Activated CD4-positive, alpha-beta memory T cell treated with anti-CD3 and anti-CD28 coated beads for 36 hours (primary cell): Measurements from ENCODE around the gene ALDH3B2. TPM values are rescaled to one million over a fixed set of nuclear protein-coding genes. Genes with fewer than 3 reads are reported as not detected.
"Not testable (repeated sequence)": the region's sequence is repeated elsewhere in the genome, so short reads cannot be mapped to it uniquely, and the experiment has no call there.

Experiments
- CTCF ChIA-PET: fragments of 350-600 bp; sonication (Branson Sonifier 250); formaldehyde crosslinking; loops from one replicate; lab custom pipeline; 2021; ENCODE audit warnings: antibody characterized with exemption, inconsistent platforms; lab: Charles Lee
- POLR2A ChIA-PET: fragments of 350-600 bp; sonication (Branson Sonifier 250); formaldehyde crosslinking; loops from one replicate; lab custom pipeline; 2021; ENCODE audit warnings: antibody characterized with exemption; lab: Charles Lee
- DNase-seq: peaks from one replicate; pipeline ENCODE4 v3.0.0-alpha.2; 2020
- H3K27ac Mint-ChIP-seq: one replicate; pipeline ENCODE4 v1.8.0; 2021; ENCODE audit warnings: mixed read lengths
- H3K27me3 Mint-ChIP-seq: one replicate; pipeline ENCODE4 v1.8.0; 2021; ENCODE audit warnings: mixed read lengths
- H3K36me3 Mint-ChIP-seq: one replicate; pipeline ENCODE4 v1.8.0; 2021; ENCODE audit warnings: mixed read lengths
- H3K4me1 Mint-ChIP-seq: one replicate; pipeline ENCODE4 v1.8.0; 2021; ENCODE audit warnings: low read depth, mixed read lengths
- H3K4me3 Mint-ChIP-seq: one replicate; pipeline ENCODE4 v1.8.0; 2021; ENCODE audit warnings: mild to moderate bottlenecking, mixed read lengths
- H3K9me3 Mint-ChIP-seq: one replicate; pipeline ENCODE4 v1.8.0; 2021; ENCODE audit warnings: mixed read lengths
- intact Hi-C: fragments of 100-400 bp; cut with micrococcal nuclease; formaldehyde crosslinking; loops from one replicate; pipeline ENCODE4 v1.15.1; 2023
- total RNA-seq, 2 experiments: library from RNA; stranded (reverse); gene quantifications; one replicate each; pipeline ENCODE4 v1.2.3, GENCODE V29; 2021

Gene ALDH3B2
- total RNA-seq, 2 experiments from 2014 or later, result not detected

GRCh38 chr11:67700141-67700540, 25.7 kb upstream of the ALDH3B2 start:
- POLR2A ChIA-PET, result no interaction called here

GRCh38 chr11:67699521-67699920, 25.1 kb upstream of the ALDH3B2 start:
- ChIA-PET CTCF (interaction anchor here (0.5 kb wide), 1 partner anchor 593 kb away, joined by 3 read pairs; no protein-coding TSS in a partner anchor), POLR2A (no interaction called here)
- Mint-ChIP-seq H3K36me3 (no peaks in the 10 kb centered on the region), H3K27me3 (peaks cover 16% of the 10 kb centered on the region), H3K27ac (no peak overlapping the region), H3K9me3 (no peaks in the 10 kb centered on the region), H3K4me1 (no peaks in the 10 kb centered on the region), H3K4me3 (no peak overlapping the region)
- intact Hi-C loops, result no loop called here
- no peak for DNase-seq

More at GRCh38 chr11:67700141-67700540, 25.7 kb upstream of the ALDH3B2 start:
- no peak overlapping the region for H3K27ac Mint-ChIP-seq
- H3K36me3 Mint-ChIP-seq, result no peaks in the 10 kb centered on the region
- no peak overlapping the region for H3K4me3 Mint-ChIP-seq
- H3K27me3 Mint-ChIP-seq, result peaks cover 16% of the 10 kb centered on the region
- CTCF ChIA-PET, result interaction anchor here (0.5 kb wide), 1 partner anchor 594 kb away, joined by 3 read pairs; no protein-coding TSS in a partner anchor
- H3K9me3 Mint-ChIP-seq, result no peaks in the 10 kb centered on the region
- intact Hi-C loops, result no loop called here
- no peak for DNase-seq
- H3K4me1 Mint-ChIP-seq, result no peaks in the 10 kb centered on the region

- CTCF ChIA-PET, result no interaction called here
- no peaks in the 10 kb centered on the region for H3K9me3 Mint-ChIP-seq
- no peak overlapping the region for H3K27ac Mint-ChIP-seq
- peaks cover 13% of the 10 kb centered on the region for H3K27me3 Mint-ChIP-seq
- H3K36me3 Mint-ChIP-seq, result no peaks in the 10 kb centered on the region
- no peaks in the 10 kb centered on the region for H3K4me1 Mint-ChIP-seq
- DNase-seq, result peak; percentile 38
- POLR2A ChIA-PET, result interaction anchor here (0.6 kb wide), 1 partner anchor 10 kb away, joined by 3 read pairs; no protein-coding TSS in a partner anchor
- H3K4me3 Mint-ChIP-seq, result no peak overlapping the region
- intact Hi-C loops, result no loop called here
These were observed 23.8 kb upstream of the ALDH3B2 start for GRCh38 chr11:67698247-67698646.

- no peak overlapping the region for H3K4me3 Mint-ChIP-seq
- intact Hi-C loops, result no loop called here
- no peaks in the 10 kb centered on the region for H3K4me1 Mint-ChIP-seq
- H3K27me3 Mint-ChIP-seq, result peaks cover 13% of the 10 kb centered on the region
- H3K27ac Mint-ChIP-seq, result no peak overlapping the region
- no peaks in the 10 kb centered on the region for H3K36me3 Mint-ChIP-seq
- no peaks in the 10 kb centered on the region for H3K9me3 Mint-ChIP-seq
- ChIA-PET CTCF (no interaction called here), POLR2A (interaction anchor here (0.6 kb wide), 1 partner anchor 9 kb away, joined by 3 read pairs; no protein-coding TSS in a partner anchor)
- no peak for DNase-seq
These were observed 23.4 kb upstream of the ALDH3B2 start for GRCh38 chr11:67697846-67698245.

GRCh38 chr11:67696998-67697397, 22.6 kb upstream of the ALDH3B2 start:
- no peaks in the 10 kb centered on the region for H3K36me3 Mint-ChIP-seq
- H3K4me1 Mint-ChIP-seq, result no peaks in the 10 kb centered on the region
- no peak for DNase-seq
- ChIA-PET CTCF (no interaction called here), POLR2A (no interaction called here)
- H3K27me3 Mint-ChIP-seq, result peaks cover 13% of the 10 kb centered on the region
- H3K27ac Mint-ChIP-seq, result no peak overlapping the region
- H3K4me3 Mint-ChIP-seq, result no peak overlapping the region
- H3K9me3 Mint-ChIP-seq, result no peaks in the 10 kb centered on the region
- intact Hi-C loops, result no loop called here

GRCh38 chr11:67695606-67696005, 21.2 kb upstream of the ALDH3B2 start:
- intact Hi-C loops, result no loop called here
- Mint-ChIP-seq H3K4me1 (no peaks in the 10 kb centered on the region), H3K27ac (no peak overlapping the region), H3K27me3 (peaks cover 10% of the 10 kb centered on the region), H3K36me3 (no peaks in the 10 kb centered on the region), H3K9me3 (no peaks in the 10 kb centered on the region), H3K4me3 (no peak overlapping the region)
- CTCF ChIA-PET, result no interaction called here
- DNase-seq, result no peak
- POLR2A ChIA-PET, result no interaction called here

GRCh38 chr11:67694875-67695555, 20.6 kb upstream of the ALDH3B2 start:
- Mint-ChIP-seq H3K36me3 (no peaks in the 10 kb centered on the region), H3K27ac (no peak overlapping the region), H3K27me3 (peaks cover 4% of the 10 kb centered on the region), H3K4me3 (no peak overlapping the region), H3K4me1 (no peaks in the 10 kb centered on the region), H3K9me3 (no peaks in the 10 kb centered on the region)
- ChIA-PET POLR2A (no interaction called here), CTCF (no interaction called here)
- no peak for DNase-seq
- intact Hi-C loops, result no loop called here

- intact Hi-C loops, result no loop called here
- H3K4me1 Mint-ChIP-seq, result no peaks in the 10 kb centered on the region
- no peak for DNase-seq
- no peaks in the 10 kb centered on the region for H3K36me3 Mint-ChIP-seq
- no peak overlapping the region for H3K27ac Mint-ChIP-seq
- no peaks in the 10 kb centered on the region for H3K9me3 Mint-ChIP-seq
- POLR2A ChIA-PET, result no interaction called here
- no peak overlapping the region for H3K4me3 Mint-ChIP-seq
- H3K27me3 Mint-ChIP-seq, result peaks cover 3% of the 10 kb centered on the region
- CTCF ChIA-PET, result interaction anchor here (1.5 kb wide), 1 partner anchor 62 kb away, joined by 3 read pairs; the partner anchor contains the start of gene NUDT8
These were observed 16.7 kb upstream of the ALDH3B2 start for GRCh38 chr11:67691149-67691548.

GRCh38 chr11:67689178-67689577, 14.8 kb upstream of the ALDH3B2 start:
- intact Hi-C loops, result no loop called here
- Mint-ChIP-seq H3K4me1 (no peaks in the 10 kb centered on the region), H3K4me3 (no peak overlapping the region), H3K9me3 (no peaks in the 10 kb centered on the region), H3K36me3 (no peaks in the 10 kb centered on the region), H3K27me3 (peaks cover 3% of the 10 kb centered on the region), H3K27ac (no peak overlapping the region)
- CTCF ChIA-PET, result interaction anchor here (1.0 kb wide), 1 partner anchor 30 kb away, joined by 3 read pairs; no protein-coding TSS in a partner anchor
- POLR2A ChIA-PET, result no interaction called here
- no peak for DNase-seq

- ChIA-PET CTCF (no interaction called here), POLR2A (interaction anchor here (0.7 kb wide), 1 partner anchor 10 kb away, joined by 3 read pairs; no protein-coding TSS in a partner anchor)
- no peak overlapping the region for H3K27ac Mint-ChIP-seq
These were observed 13.6 kb upstream of the ALDH3B2 start for GRCh38 chr11:67687986-67688385.

GRCh38 chr11:67685641-67686332, 11.4 kb upstream of the ALDH3B2 start:
- CTCF ChIA-PET, H3K27me3 Mint-ChIP-seq: not testable (repeated sequence)

More at GRCh38 chr11:67687986-67688385, 13.6 kb upstream of the ALDH3B2 start:
- Mint-ChIP-seq H3K36me3 (no peaks in the 10 kb centered on the region), H3K4me3 (no peak overlapping the region), H3K9me3 (no peaks in the 10 kb centered on the region), H3K27me3 (peaks cover 3% of the 10 kb centered on the region), H3K4me1 (no peaks in the 10 kb centered on the region)
- no peak for DNase-seq
- intact Hi-C loops, result no loop called here

More at GRCh38 chr11:67685641-67686332, 11.4 kb upstream of the ALDH3B2 start:
- H3K36me3 Mint-ChIP-seq, DNase-seq, H3K4me1 Mint-ChIP-seq, intact Hi-C loops, H3K9me3 Mint-ChIP-seq, H3K27ac Mint-ChIP-seq, H3K4me3 Mint-ChIP-seq, POLR2A ChIA-PET: not testable (repeated sequence)
